Activated CD8-positive, alpha-beta memory T cell treated with anti-CD3 and anti-CD28 coated beads, Interleukin-2, amount 50 U/mL, for 24 hours (primary cell): ENCODE measurements around the gene IFNK.
"Not testable (repeated sequence)": the region's sequence is repeated elsewhere in the genome, so short reads cannot be mapped to it uniquely, and the experiment has no call there.

ENCODE experiments used
- DNase-seq: peaks from one replicate; pipeline ENCODE4 v3.0.0-alpha.2; 2020; ENCODE audit errors: extremely low read depth

The IFNK gene

GRCh38 chr9:27524236-27524635 lies at the start of gene IFNK:
Gene IFNK (plus strand): TSS chr9:27524290. CDS start chr9:27524337, 47 bp downstream.
- no peak for DNase-seq

- DNase-seq, result no peak
These were observed 49.8 kb upstream of the IFNK start for GRCh38 chr9:27474305-27474704.

- DNase-seq, result no peak
These were observed 49.0 kb upstream of the IFNK start for GRCh38 chr9:27475057-27475595.

GRCh38 chr9:27476870-27477515 lies 47.1 kb upstream of the IFNK start:
- no peak for DNase-seq

- no peak for DNase-seq
These were observed 45.8 kb upstream of the IFNK start for GRCh38 chr9:27478322-27478721.

GRCh38 chr9:27482709-27483108 lies 41.4 kb upstream of the IFNK start:
- DNase-seq, result no peak

GRCh38 chr9:27483576-27483975 lies 40.5 kb upstream of the IFNK start:
- DNase-seq, result no peak

GRCh38 chr9:27485158-27485557 lies 38.9 kb upstream of the IFNK start:
- DNase-seq, result no peak

- no peak for DNase-seq
These were observed 36.9 kb upstream of the IFNK start for GRCh38 chr9:27487128-27487640.

- no peak for DNase-seq
These were observed 36.2 kb upstream of the IFNK start for GRCh38 chr9:27487927-27488326.

GRCh38 chr9:27489087-27489876 lies 34.8 kb upstream of the IFNK start:
- DNase-seq, result no peak

- no peak for DNase-seq
These were observed 32.9 kb upstream of the IFNK start for GRCh38 chr9:27491154-27491553.

GRCh38 chr9:27495480-27496134 lies 28.5 kb upstream of the IFNK start:
- DNase-seq, result no peak

- no peak for DNase-seq
These were observed 28.0 kb upstream of the IFNK start for GRCh38 chr9:27496135-27496504.

GRCh38 chr9:27497883-27498417 lies 26.1 kb upstream of the IFNK start:
- DNase-seq, result no peak

GRCh38 chr9:27499451-27499850 lies 24.6 kb upstream of the IFNK start:
- no peak for DNase-seq

- DNase-seq, result not testable (repeated sequence)
These were observed 23.2 kb upstream of the IFNK start for GRCh38 chr9:27500902-27501301.

- no peak for DNase-seq
These were observed 20.5 kb upstream of the IFNK start for GRCh38 chr9:27503623-27504022.

- DNase-seq, result no peak
These were observed 19.8 kb upstream of the IFNK start for GRCh38 chr9:27504259-27504658.

GRCh38 chr9:27505744-27506161 lies 18.3 kb upstream of the IFNK start:
- no peak for DNase-seq

GRCh38 chr9:27506981-27507380 lies 17.1 kb upstream of the IFNK start:
- no peak for DNase-seq

- no peak for DNase-seq
These were observed 13.3 kb upstream of the IFNK start for GRCh38 chr9:27510780-27511179.
